ENCODE data around the gene SFTPA2.
"Not testable (repeated sequence)": the region's sequence is repeated elsewhere in the genome, so short reads cannot be mapped to it uniquely, and the experiment has no call there.

SFTPA2 gene

GRCh38 chr10:79556961-79557360, 3.2 kb downstream of the SFTPA2 start:
- not testable (repeated sequence) for DNase-seq

- no peak for DNase-seq
Measured at GRCh38 chr10:79555354-79556309, 4.6 kb downstream of the SFTPA2 start.

- DNase-seq, result no peak
Measured at GRCh38 chr10:79552143-79552542, 8.1 kb downstream of the SFTPA2 start.

GRCh38 chr10:79547973-79548372, 12.2 kb downstream of the SFTPA2 start:
- DNase-seq, result no peak

- DNase-seq, result not testable (repeated sequence)
Measured at GRCh38 chr10:79547128-79547527, 13.1 kb downstream of the SFTPA2 start.

GRCh38 chr10:79544926-79545659, 15.1 kb downstream of the SFTPA2 start:
- DNase-seq, result not testable (repeated sequence)

- DNase-seq, result not testable (repeated sequence)
Measured at GRCh38 chr10:79544408-79544807, 15.8 kb downstream of the SFTPA2 start.

- DNase-seq, result no peak
Measured at GRCh38 chr10:79542626-79543025, 17.6 kb downstream of the SFTPA2 start.

GRCh38 chr10:79540930-79541329, 19.3 kb downstream of the SFTPA2 start:
- not testable (repeated sequence) for DNase-seq

GRCh38 chr10:79538311-79538710, 21.9 kb downstream of the SFTPA2 start:
- DNase-seq, result not testable (repeated sequence)

- not testable (repeated sequence) for DNase-seq
Measured at GRCh38 chr10:79533903-79534175, 26.4 kb downstream of the SFTPA2 start.

- DNase-seq, result not testable (repeated sequence)
Measured at GRCh38 chr10:79533142-79533902, 26.9 kb downstream of the SFTPA2 start.

GRCh38 chr10:79528261-79528660, 31.9 kb downstream of the SFTPA2 start:
- not testable (repeated sequence) for DNase-seq

- DNase-seq, result not testable (repeated sequence)
Measured at GRCh38 chr10:79525049-79525710, 35.0 kb downstream of the SFTPA2 start.

GRCh38 chr10:79523157-79523853, 36.9 kb downstream of the SFTPA2 start:
- not testable (repeated sequence) for DNase-seq

GRCh38 chr10:79522464-79522863, 37.7 kb downstream of the SFTPA2 start:
- DNase-seq, result not testable (repeated sequence)

- DNase-seq, result not testable (repeated sequence)
Measured at GRCh38 chr10:79521751-79522150, 38.5 kb downstream of the SFTPA2 start.

- DNase-seq, result not testable (repeated sequence)
Measured at GRCh38 chr10:79517567-79517966, 42.6 kb downstream of the SFTPA2 start.

- not testable (repeated sequence) for DNase-seq
Measured at GRCh38 chr10:79516532-79517205, 43.5 kb downstream of the SFTPA2 start.

- DNase-seq, result not testable (repeated sequence)
Measured at GRCh38 chr10:79511891-79512583, 48.2 kb downstream of the SFTPA2 start, which contains the start of gene EIF5AL1. Gene EIF5AL1, plus strand, starts transcription at chr10:79512533. Its CDS starts 117 bp downstream, at chr10:79512650.
